GM12878 (cell line): ENCODE measurements around the gene TEX36. TPM values are rescaled to one million over a fixed set of nuclear protein-coding genes. Genes with fewer than 3 reads are reported as not detected.
A peak's percentile ranks its signal among the peaks of the same experiment; 100 is the strongest.

Experiments
- BHLHE40 ChIP-seq, 2 experiments: fragments of 450-650 bp in 1 of 2; IDR thresholded peaks; 2 replicates each; pipeline ENCODE4 v1.6.1; 2011 to 2017; ENCODE audit warnings: low read depth in 2 of 2, borderline replicate concordance in 1 of 2, improper control_type of control experiment in 1 of 2, low read length in 1 of 2, mild to moderate bottlenecking in 1 of 2
- CREB1 ChIP-seq: IDR thresholded peaks from 2 replicates; pipeline ENCODE4 v1.6.1; 2012; ENCODE audit warnings: low read depth, mild to moderate bottlenecking, inconsistent platforms
- EGR1 ChIP-seq, 2 experiments: IDR thresholded peaks; 1 replicate in 1 of 2; 2 replicates in 1 of 2; pipeline ENCODE4 v1.6.1; 2011 to 2012; ENCODE audit warnings: low read depth in 2 of 2, low read length in 2 of 2, borderline replicate concordance in 1 of 2, mild to moderate bottlenecking in 1 of 2, moderate library complexity in 1 of 2
- ELK1 ChIP-seq: IDR thresholded peaks from 2 replicates; pipeline ENCODE4 v1.6.1; 2012; ENCODE audit warnings: low read depth, low read length, improper control_type of control experiment
- GABPA ChIP-seq: IDR thresholded peaks from 2 replicates; pipeline ENCODE4 v1.6.1; 2014; ENCODE audit warnings: antibody characterized with exemption, low read depth, mild to moderate bottlenecking, inconsistent platforms
- IKZF2 ChIP-seq, 2 experiments: fragments of 450-650 bp; IDR thresholded peaks; 2 replicates each; pipeline ENCODE4 v1.6.1; 2017; ENCODE audit warnings: mild to moderate bottlenecking in 2 of 2, moderate library complexity in 2 of 2
- MTA2 ChIP-seq: fragments of 450-650 bp; IDR thresholded peaks from 2 replicates; pipeline ENCODE4 v1.6.1; 2016; ENCODE audit warnings: low read depth, mild to moderate bottlenecking, moderate library complexity
- MXI1 ChIP-seq: fragments of 150-350 bp; IDR thresholded peaks from 2 replicates; pipeline ENCODE4 v1.6.1; 2011; ENCODE audit warnings: low read depth, mild to moderate bottlenecking, inconsistent platforms, low read length, improper control_type of control experiment
- RAD21 ChIP-seq: IDR thresholded peaks from 2 replicates; pipeline ENCODE4 v1.6.1; 2011; ENCODE audit warnings: mild to moderate bottlenecking, low read depth, low read length, moderate library complexity; ENCODE audit not compliant: insufficient read depth
- RCOR1 ChIP-seq: conservative IDR thresholded peaks from 2 replicates; pipeline ENCODE4 v1.6.1; 2012; ENCODE audit warnings: low read depth, low read length, improper control_type of control experiment
- RELA ChIP-seq: fragments of 450-650 bp; IDR thresholded peaks from 2 replicates; pipeline ENCODE4 v1.8.0; 2014; ENCODE audit warnings: borderline replicate concordance; ENCODE audit not compliant: partially characterized antibody
- RELB ChIP-seq: fragments of 450-650 bp; IDR thresholded peaks from 2 replicates; pipeline ENCODE4 v1.6.1; 2017; ENCODE audit warnings: low read depth, mild to moderate bottlenecking, moderate library complexity
- TAF1 ChIP-seq: IDR thresholded peaks from 2 replicates; pipeline ENCODE4 v1.6.1; 2011; ENCODE audit warnings: mild to moderate bottlenecking, low read depth, low read length, borderline replicate concordance
- polyA plus RNA-seq, 11 experiments: library from polyadenylated mRNA; depleted of rRNA in 4 of 11; unstranded in 6 of 11; stranded (reverse) in 5 of 11; fragments of >200 nt; fragmentation: Nextera tagmentation in 4 of 11; fragmentation: Illumina TruSeq in 1 of 11; extraction: Ambion mirVana in 4 of 11; extraction: Trizol in 1 of 11; gene quantifications; 1 replicate in 1 of 11; 2 replicates in 10 of 11; pipeline versions ENCODE4 v1.2.1 to v1.2.3, GENCODE V29; 2011 to 2016; ENCODE audit warnings: inconsistent platforms in 2 of 11, missing spikeins in 2 of 11, low read depth in 1 of 11
- total RNA-seq, 4 experiments: library from RNA; depleted of rRNA in 3 of 4; stranded (reverse); fragments of >200 nt in 3 of 4; fragmentation: Illumina TruSeq in 1 of 4; extraction: Trizol in 1 of 4; gene quantifications; 2 replicates each; pipeline versions ENCODE4 v1.2.1 to v1.2.3, GENCODE V29; 2013 to 2021
- TF ChIP-seq, protein P1 (sequence below): IDR thresholded peaks from 2 replicates; pipeline ENCODE4 v1.6.1; 2012; ENCODE audit warnings: low read depth, low read length, improper control_type of control experiment
- TF ChIP-seq, protein P2 (sequence below): fragments of 450-650 bp; IDR thresholded peaks from 2 replicates; pipeline ENCODE4 v1.6.1; 2016; ENCODE audit warnings: mild to moderate bottlenecking, moderate library complexity, borderline replicate concordance
- TF ChIP-seq, protein P3 (sequence below): IDR thresholded peaks from 2 replicates; pipeline ENCODE4 v1.6.1; 2012; ENCODE audit warnings: low read length, inconsistent platforms
- TF ChIP-seq, protein P4 (sequence below): fragments of 450-650 bp; IDR thresholded peaks from 2 replicates; pipeline ENCODE4 v1.6.1; 2016; ENCODE audit warnings: mild to moderate bottlenecking

The TEX36 gene
- total and polyA plus RNA-seq, 10 of the 15 experiments (the other 5 are each of a cell fraction or from before 2014, with no cell fraction given) = not detected

DNA sequence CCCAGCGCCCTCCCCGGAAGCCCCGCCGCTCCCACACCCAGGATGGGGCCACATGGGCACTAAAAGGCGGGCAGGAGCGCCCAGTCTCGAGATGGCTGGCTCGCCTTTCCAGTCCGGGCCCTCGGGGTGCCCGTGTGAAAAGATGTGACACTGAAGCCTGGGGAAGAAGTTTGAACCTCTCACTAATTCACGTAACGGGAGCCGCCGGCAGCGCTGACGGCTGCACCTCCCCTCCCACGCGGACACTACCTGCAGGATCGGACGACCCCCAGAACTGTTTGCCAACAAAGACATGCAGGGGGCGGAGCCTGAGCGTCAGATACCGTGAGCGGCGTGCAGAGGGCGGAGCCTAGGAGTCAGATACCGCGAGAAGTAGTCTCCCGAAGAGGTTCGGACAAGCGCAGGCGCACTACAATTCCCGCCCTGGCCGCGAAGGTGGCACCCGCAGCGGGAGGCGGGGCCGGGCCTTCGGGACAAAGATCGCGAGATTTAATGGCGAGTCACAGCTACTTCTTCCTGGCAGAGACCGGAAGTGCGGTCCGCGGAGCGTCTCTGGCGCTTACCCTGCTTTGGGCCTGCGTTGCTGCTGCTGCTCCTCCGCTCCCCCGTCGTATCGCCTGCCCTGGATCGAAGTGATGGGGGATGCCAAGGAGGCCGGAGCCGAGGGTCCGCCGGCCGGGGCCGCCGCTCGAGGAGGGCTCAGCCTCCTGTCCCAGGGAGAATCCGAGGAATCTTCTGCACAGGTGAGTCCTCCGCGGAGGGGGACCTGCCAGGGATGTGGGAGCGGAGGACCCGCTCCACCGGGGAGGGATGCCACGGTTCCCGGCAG lies 36.4 kb upstream of the TEX36 start, which contains the start of gene EDRF1 (continued):
- TF ChIP-seq RAD21 (no peak), TAF1 (peak; percentile 78), CREB1 (peak; percentile 66; the same call in 1 of the 2 replicates), RCOR1 (peak; percentile 15; the same call in 1 of the 2 replicates), IKZF2 (IDR thresholded peaks at IDR 0.05) (peak in 1 of 2 experiments; percentile 8; a peak in 2 of 4 replicates), EGR1 (IDR thresholded peaks at IDR 0.05; ENCODE audit: borderline replicate concordance in 1 of 2, low read depth in 2 of 2, low read length in 2 of 2) (peak in 1 of 2 experiments; percentile 34; a peak in 1 of 3 replicates), BHLHE40 (IDR thresholded peaks at IDR 0.05; ENCODE audit: borderline replicate concordance in 1 of 2, low read depth in 2 of 2, low read length in 1 of 2) (peak; percentile 73 to 84; a peak in 3 of 4 replicates), MXI1 (peak; percentile 76), RELB (peak; percentile 39; the same call in 1 of the 2 replicates), GABPA (peak; percentile 80), MTA2 (0 out of 2 replicates have a peak, but pooled peaks have one; percentile 15), ELK1 (peak; percentile 90), RELA (no peak)
- TF ChIP-seq, protein P1, sequence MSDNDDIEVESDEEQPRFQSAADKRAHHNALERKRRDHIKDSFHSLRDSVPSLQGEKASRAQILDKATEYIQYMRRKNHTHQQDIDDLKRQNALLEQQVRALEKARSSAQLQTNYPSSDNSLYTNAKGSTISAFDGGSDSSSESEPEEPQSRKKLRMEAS = peak; percentile 17; the same call in 1 of the 2 replicates
- TF ChIP-seq, protein P2, sequence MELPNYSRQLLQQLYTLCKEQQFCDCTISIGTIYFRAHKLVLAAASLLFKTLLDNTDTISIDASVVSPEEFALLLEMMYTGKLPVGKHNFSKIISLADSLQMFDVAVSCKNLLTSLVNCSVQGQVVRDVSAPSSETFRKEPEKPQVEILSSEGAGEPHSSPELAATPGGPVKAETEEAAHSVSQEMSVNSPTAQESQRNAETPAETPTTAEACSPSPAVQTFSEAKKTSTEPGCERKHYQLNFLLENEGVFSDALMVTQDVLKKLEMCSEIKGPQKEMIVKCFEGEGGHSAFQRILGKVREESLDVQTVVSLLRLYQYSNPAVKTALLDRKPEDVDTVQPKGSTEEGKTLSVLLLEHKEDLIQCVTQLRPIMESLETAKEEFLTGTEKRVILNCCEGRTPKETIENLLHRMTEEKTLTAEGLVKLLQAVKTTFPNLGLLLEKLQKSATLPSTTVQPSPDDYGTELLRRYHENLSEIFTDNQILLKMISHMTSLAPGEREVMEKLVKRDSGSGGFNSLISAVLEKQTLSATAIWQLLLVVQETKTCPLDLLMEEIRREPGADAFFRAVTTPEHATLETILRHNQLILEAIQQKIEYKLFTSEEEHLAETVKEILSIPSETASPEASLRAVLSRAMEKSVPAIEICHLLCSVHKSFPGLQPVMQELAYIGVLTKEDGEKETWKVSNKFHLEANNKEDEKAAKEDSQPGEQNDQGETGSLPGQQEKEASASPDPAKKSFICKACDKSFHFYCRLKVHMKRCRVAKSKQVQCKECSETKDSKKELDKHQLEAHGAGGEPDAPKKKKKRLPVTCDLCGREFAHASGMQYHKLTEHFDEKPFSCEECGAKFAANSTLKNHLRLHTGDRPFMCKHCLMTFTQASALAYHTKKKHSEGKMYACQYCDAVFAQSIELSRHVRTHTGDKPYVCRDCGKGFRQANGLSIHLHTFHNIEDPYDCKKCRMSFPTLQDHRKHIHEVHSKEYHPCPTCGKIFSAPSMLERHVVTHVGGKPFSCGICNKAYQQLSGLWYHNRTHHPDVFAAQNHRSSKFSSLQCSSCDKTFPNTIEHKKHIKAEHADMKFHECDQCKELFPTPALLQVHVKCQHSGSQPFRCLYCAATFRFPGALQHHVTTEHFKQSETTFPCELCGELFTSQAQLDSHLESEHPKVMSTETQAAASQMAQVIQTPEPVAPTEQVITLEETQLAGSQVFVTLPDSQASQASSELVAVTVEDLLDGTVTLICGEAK = peak; percentile 87
- TF ChIP-seq, protein P3, sequence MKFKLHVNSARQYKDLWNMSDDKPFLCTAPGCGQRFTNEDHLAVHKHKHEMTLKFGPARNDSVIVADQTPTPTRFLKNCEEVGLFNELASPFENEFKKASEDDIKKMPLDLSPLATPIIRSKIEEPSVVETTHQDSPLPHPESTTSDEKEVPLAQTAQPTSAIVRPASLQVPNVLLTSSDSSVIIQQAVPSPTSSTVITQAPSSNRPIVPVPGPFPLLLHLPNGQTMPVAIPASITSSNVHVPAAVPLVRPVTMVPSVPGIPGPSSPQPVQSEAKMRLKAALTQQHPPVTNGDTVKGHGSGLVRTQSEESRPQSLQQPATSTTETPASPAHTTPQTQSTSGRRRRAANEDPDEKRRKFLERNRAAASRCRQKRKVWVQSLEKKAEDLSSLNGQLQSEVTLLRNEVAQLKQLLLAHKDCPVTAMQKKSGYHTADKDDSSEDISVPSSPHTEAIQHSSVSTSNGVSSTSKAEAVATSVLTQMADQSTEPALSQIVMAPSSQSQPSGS = no peak
- TF ChIP-seq, protein P4, sequence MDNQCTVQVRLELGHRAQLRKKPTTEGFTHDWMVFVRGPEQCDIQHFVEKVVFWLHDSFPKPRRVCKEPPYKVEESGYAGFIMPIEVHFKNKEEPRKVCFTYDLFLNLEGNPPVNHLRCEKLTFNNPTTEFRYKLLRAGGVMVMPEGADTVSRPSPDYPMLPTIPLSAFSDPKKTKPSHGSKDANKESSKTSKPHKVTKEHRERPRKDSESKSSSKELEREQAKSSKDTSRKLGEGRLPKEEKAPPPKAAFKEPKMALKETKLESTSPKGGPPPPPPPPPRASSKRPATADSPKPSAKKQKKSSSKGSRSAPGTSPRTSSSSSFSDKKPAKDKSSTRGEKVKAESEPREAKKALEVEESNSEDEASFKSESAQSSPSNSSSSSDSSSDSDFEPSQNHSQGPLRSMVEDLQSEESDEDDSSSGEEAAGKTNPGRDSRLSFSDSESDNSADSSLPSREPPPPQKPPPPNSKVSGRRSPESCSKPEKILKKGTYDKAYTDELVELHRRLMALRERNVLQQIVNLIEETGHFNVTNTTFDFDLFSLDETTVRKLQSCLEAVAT = peak; percentile 70
